OCI-LY3 (cell line): ENCODE measurements around the gene NELL1.

ENCODE experiments used
- H2AFZ ChIP-seq: fragments of 200-600, 300-600 bp; shearing (Covaris generic); 2 replicates; pipeline ENCODE4 v1.6.0; 2014; ENCODE audit warnings: antibody characterized with exemption, low read depth, low read length
- H3K27ac ChIP-seq: fragments of 200-600, 300-600 bp; sonication (generic); 2 replicates; pipeline ENCODE4 v1.5.1; 2014; ENCODE audit warnings: mild to moderate bottlenecking, low read length, moderate library complexity, mixed read lengths
- H3K27me3 ChIP-seq: fragments of 200-600, 300-600 bp; sonication (generic); 2 replicates; pipeline ENCODE4 v1.6.1; 2014; ENCODE audit warnings: low read depth, low read length, mixed read lengths
- H3K36me3 ChIP-seq: fragments of 200-600, 300-600 bp; sonication (generic); replicated peaks from 2 replicates; pipeline ENCODE3; 2014; ENCODE audit warnings: low read depth, low read length, mixed read lengths
- H3K4me1 ChIP-seq: fragments of 300-600, 200-600 bp; sonication (generic); 2 replicates; pipeline ENCODE4 v1.6.1; 2014; ENCODE audit warnings: low read length, mixed read lengths
- H3K4me2 ChIP-seq: fragments of 200-600, 300-600 bp; sonication (generic); 2 replicates; pipeline ENCODE4 v1.6.1; 2014; ENCODE audit warnings: low read length, mixed read lengths
- H3K4me3 ChIP-seq: fragments of 300-600, 200-600 bp; sonication (generic); 2 replicates; pipeline ENCODE4 v1.5.1; 2014; ENCODE audit warnings: antibody characterized with exemption, mild to moderate bottlenecking, low read length, moderate library complexity
- H3K79me2 ChIP-seq: fragments of 300-600, 200-600 bp; shearing (Covaris generic); 2 replicates; pipeline ENCODE4 v1.6.1; 2014; ENCODE audit warnings: mild to moderate bottlenecking, low read length, mixed read lengths
- H3K9ac ChIP-seq: fragments of 300-600, 200-600 bp; shearing (Covaris generic); 2 replicates; pipeline ENCODE4 v1.6.0; 2014; ENCODE audit warnings: mild to moderate bottlenecking, low read length, moderate library complexity
- H3K9me3 ChIP-seq: fragments of 200-600, 300-600 bp; shearing (Covaris generic); 2 replicates; pipeline ENCODE4 v1.6.1; 2014; ENCODE audit warnings: low read length, mixed read lengths; ENCODE audit not compliant: insufficient read depth
- H4K20me1 ChIP-seq: fragments of 200-600, 300-600 bp; sonication (generic); 2 replicates; pipeline ENCODE4 v1.6.1; 2016; ENCODE audit warnings: low read length, mixed read lengths; ENCODE audit not compliant: insufficient read depth
- CTCF ChIP-seq: fragments of 200-600, 300-600 bp; sonication (generic); IDR thresholded peaks from 2 replicates; pipeline ENCODE4 v1.5.1; 2014; ENCODE audit warnings: antibody characterized with exemption, low read length, low read depth
- EZH2phosphoT487 ChIP-seq: fragments of 200-600 bp; shearing (Covaris generic); IDR thresholded peaks from 2 replicates; pipeline ENCODE4 v1.6.1; 2018; ENCODE audit warnings: antibody characterized with exemption, mixed run types, low read depth

NELL1 gene

GRCh38 chr11:20881328-20882079, 212.1 kb downstream of the NELL1 start:
- H3K4me3 ChIP-seq: no peak overlapping the region
- H3K9ac ChIP-seq: no peak overlapping the region
- no peak overlapping the region for H2AFZ ChIP-seq
- no peak for TF ChIP-seq EZH2phosphoT487
- no peak for TF ChIP-seq CTCF
- H3K79me2 ChIP-seq: no peaks in the 10 kb centered on the region
- H3K27ac ChIP-seq: no peak overlapping the region
- H3K4me1 ChIP-seq: no peaks in the 10 kb centered on the region
- H3K27me3 ChIP-seq: no peaks in the 10 kb centered on the region
- no peaks in the 10 kb centered on the region for H4K20me1 ChIP-seq
- no peak overlapping the region for H3K4me2 ChIP-seq
- H3K9me3 ChIP-seq: no peaks in the 10 kb centered on the region
- no peaks in the 10 kb centered on the region for H3K36me3 ChIP-seq

- no peaks in the 10 kb centered on the region for H3K36me3 ChIP-seq
- TF ChIP-seq EZH2phosphoT487: no peak
- TF ChIP-seq CTCF: no peak
- no peak overlapping the region for H2AFZ ChIP-seq
- H3K4me2 ChIP-seq: no peak overlapping the region
- no peaks in the 10 kb centered on the region for H3K79me2 ChIP-seq
- no peaks in the 10 kb centered on the region for H3K4me1 ChIP-seq
- no peaks in the 10 kb centered on the region for H3K27me3 ChIP-seq
- no peak overlapping the region for H3K4me3 ChIP-seq
- no peak overlapping the region for H3K9ac ChIP-seq
- no peak overlapping the region for H3K27ac ChIP-seq
- H3K9me3 ChIP-seq: no peaks in the 10 kb centered on the region
- H4K20me1 ChIP-seq: no peaks in the 10 kb centered on the region
Observed at GRCh38 chr11:20887137-20887536, 217.8 kb downstream of the NELL1 start.

- no peaks in the 10 kb centered on the region for H3K27me3 ChIP-seq
- H3K27ac ChIP-seq: no peak overlapping the region
- H3K9me3 ChIP-seq: no peaks in the 10 kb centered on the region
- no peak overlapping the region for H3K4me2 ChIP-seq
- H3K36me3 ChIP-seq: no peaks in the 10 kb centered on the region
- no peaks in the 10 kb centered on the region for H3K79me2 ChIP-seq
- TF ChIP-seq EZH2phosphoT487 (no peak), CTCF (no peak)
- H3K9ac ChIP-seq: no peak overlapping the region
- no peak overlapping the region for H2AFZ ChIP-seq
- no peaks in the 10 kb centered on the region for H3K4me1 ChIP-seq
- H3K4me3 ChIP-seq: no peak overlapping the region
- no peaks in the 10 kb centered on the region for H4K20me1 ChIP-seq
Observed at GRCh38 chr11:20894296-20894695, 224.9 kb downstream of the NELL1 start.

- H3K4me3 ChIP-seq: no peak overlapping the region
- TF ChIP-seq CTCF (no peak), EZH2phosphoT487 (no peak)
- no peaks in the 10 kb centered on the region for H3K9me3 ChIP-seq
- no peaks in the 10 kb centered on the region for H3K4me1 ChIP-seq
- H4K20me1 ChIP-seq: no peaks in the 10 kb centered on the region
- no peaks in the 10 kb centered on the region for H3K27me3 ChIP-seq
- no peak overlapping the region for H3K4me2 ChIP-seq
- H3K27ac ChIP-seq: no peak overlapping the region
- H3K36me3 ChIP-seq: no peaks in the 10 kb centered on the region
- H3K9ac ChIP-seq: no peak overlapping the region
- H3K79me2 ChIP-seq: no peaks in the 10 kb centered on the region
- H2AFZ ChIP-seq: no peak overlapping the region
Observed at GRCh38 chr11:20909995-20910726, 240.8 kb downstream of the NELL1 start.
